NCI-H82 (cell line): ENCODE results near the gene SHLD1.

Experiments used
- DNase-seq: peaks from one replicate; lab custom pipeline; 2025; lab: John Stamatoyannopoulos, UW

SHLD1 gene

GRCh38 chr20:5893052-5893451 is 142.9 kb downstream of the SHLD1 start:
- DNase-seq: no peak

GRCh38 chr20:5893621-5894020 is 143.4 kb downstream of the SHLD1 start:
- no peak for DNase-seq

GRCh38 chr20:5895626-5896025 is 145.4 kb downstream of the SHLD1 start:
- no peak for DNase-seq

- no peak for DNase-seq
Observed at GRCh38 chr20:5899444-5899843, 149.2 kb downstream of the SHLD1 start.

GRCh38 chr20:5900908-5901307 is 150.7 kb downstream of the SHLD1 start:
- no peak for DNase-seq

- DNase-seq: no peak
Observed at GRCh38 chr20:5908981-5909380, 158.8 kb downstream of the SHLD1 start.

GRCh38 chr20:5910186-5910585 is 160.0 kb downstream of the SHLD1 start:
- DNase-seq: no peak

- no peak for DNase-seq
Observed at GRCh38 chr20:5913166-5913565, 163.0 kb downstream of the SHLD1 start.
